HG02678 (cell line): ENCODE results near the gene ETS2.
"Not testable (repeated sequence)": the region's sequence is repeated elsewhere in the genome, so short reads cannot be mapped to it uniquely, and the experiment has no call there.

Experiments
- ATAC-seq: cut with Tn5 transposase; IDR thresholded peaks from one replicate; pipeline ENCODE4 v1.9.1; 2021; ENCODE audit warnings: mild to moderate bottlenecking, moderate library complexity; ENCODE audit not compliant: unreplicated experiment

ETS2 gene

GRCh38 chr21:38816400-38816977 lies 10.8 kb downstream of the ETS2 start:
- no peak for ATAC-seq

GRCh38 chr21:38817371-38818324 lies 11.9 kb downstream of the ETS2 start:
- ATAC-seq, result no peak

GRCh38 chr21:38818325-38818723 lies 12.6 kb downstream of the ETS2 start:
- no peak for ATAC-seq

GRCh38 chr21:38819051-38819718 lies 13.5 kb downstream of the ETS2 start:
- ATAC-seq, result no peak

GRCh38 chr21:38819719-38820159 lies 14.0 kb downstream of the ETS2 start:
- ATAC-seq, result no peak

GRCh38 chr21:38820471-38821239 lies 14.9 kb downstream of the ETS2 start:
- ATAC-seq, result no peak

GRCh38 chr21:38821248-38821647 lies 15.5 kb downstream of the ETS2 start:
- no peak for ATAC-seq

GRCh38 chr21:38821959-38822682 lies 16.4 kb downstream of the ETS2 start:
- no peak for ATAC-seq

- no peak for ATAC-seq
These were observed 17.1 kb downstream of the ETS2 start for GRCh38 chr21:38822778-38823238.

GRCh38 chr21:38823737-38824123 lies 18.0 kb downstream of the ETS2 start:
- no peak for ATAC-seq

GRCh38 chr21:38824124-38824822 lies 18.5 kb downstream of the ETS2 start:
- no peak for ATAC-seq

GRCh38 chr21:38825269-38825668 lies 19.5 kb downstream of the ETS2 start:
- ATAC-seq, result no peak

GRCh38 chr21:38825921-38826320 lies 20.2 kb downstream of the ETS2 start:
- no peak for ATAC-seq

GRCh38 chr21:38828111-38828510 lies 22.4 kb downstream of the ETS2 start:
- not testable (repeated sequence) for ATAC-seq

- peak; percentile 89 for ATAC-seq
These were observed 25.2 kb downstream of the ETS2 start for GRCh38 chr21:38830671-38831525.

GRCh38 chr21:38831526-38832467 lies 26.1 kb downstream of the ETS2 start:
- peak; percentile 80 for ATAC-seq

GRCh38 chr21:38832664-38833063 lies 26.9 kb downstream of the ETS2 start:
- no peak for ATAC-seq
